Colon (tissue), 2 donors: Measurements from ENCODE around the gene MYO5B.

Source experiments
- FAIRE-seq: peaks from 2 replicates; lab custom pipeline; 2012; peaks lifted over from hg19 to GRCh38; lab: Jason Lieb, UNC
- donor health status: control.
- donor health status: control.

MYO5B gene

DNA sequence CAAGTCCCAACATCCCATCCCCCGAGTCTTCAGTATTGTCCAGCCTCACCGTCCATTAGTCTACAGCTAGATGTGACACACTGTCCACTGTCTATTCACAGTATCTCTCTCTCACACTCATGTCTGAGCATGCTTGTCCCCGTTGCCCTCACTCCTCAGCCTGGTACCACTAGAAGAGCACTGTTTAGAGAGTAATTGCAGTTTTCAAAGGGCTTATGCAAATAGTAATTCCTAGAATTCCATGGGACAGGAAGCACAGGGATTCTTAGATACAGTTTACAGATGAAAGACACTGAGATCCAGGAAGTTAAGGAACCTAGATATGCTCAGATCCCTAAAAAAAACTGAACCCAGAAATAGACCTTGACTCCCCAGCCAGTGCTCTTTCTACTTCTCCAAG lies 125.5 kb downstream of the MYO5B start:
- no peak for FAIRE-seq

DNA sequence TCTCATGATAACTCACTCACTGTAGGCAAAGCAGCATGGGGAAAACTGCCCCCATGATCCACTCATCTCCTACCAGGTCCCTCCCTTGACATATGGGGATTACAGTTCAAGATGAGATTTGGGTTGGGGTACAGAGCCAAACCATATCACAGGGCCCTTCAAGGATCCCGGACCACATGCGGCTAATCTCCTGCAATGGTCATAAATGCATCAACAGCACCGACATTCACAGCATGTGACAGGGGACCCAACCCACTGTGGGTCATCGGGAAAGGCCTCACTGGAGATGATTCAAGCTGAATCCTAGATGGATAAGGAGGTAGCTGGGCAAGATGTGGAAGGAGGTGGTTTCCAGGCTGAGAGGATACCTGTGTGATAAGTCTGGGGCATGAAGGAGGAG lies 129.4 kb downstream of the MYO5B start:
- FAIRE-seq, result no peak

DNA sequence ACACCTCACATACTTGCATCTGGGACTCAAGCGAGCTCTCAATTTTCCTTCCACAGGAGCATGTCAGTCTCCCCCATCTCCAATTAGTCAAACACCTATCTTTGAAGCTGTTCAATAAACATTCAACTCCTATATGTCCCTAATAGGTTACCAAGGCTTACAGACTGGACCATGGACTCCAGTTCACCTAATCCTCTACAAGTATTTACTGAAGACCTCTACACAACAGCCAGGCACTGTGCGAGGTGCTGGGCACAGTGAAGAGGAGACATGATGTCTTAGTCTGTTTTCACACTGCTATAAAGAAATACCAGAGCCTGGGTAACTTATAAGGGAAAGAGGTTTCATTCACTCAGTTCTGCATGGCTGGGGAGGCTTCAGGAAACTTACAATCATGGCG lies 129.9 kb downstream of the MYO5B start:
- no peak for FAIRE-seq

DNA sequence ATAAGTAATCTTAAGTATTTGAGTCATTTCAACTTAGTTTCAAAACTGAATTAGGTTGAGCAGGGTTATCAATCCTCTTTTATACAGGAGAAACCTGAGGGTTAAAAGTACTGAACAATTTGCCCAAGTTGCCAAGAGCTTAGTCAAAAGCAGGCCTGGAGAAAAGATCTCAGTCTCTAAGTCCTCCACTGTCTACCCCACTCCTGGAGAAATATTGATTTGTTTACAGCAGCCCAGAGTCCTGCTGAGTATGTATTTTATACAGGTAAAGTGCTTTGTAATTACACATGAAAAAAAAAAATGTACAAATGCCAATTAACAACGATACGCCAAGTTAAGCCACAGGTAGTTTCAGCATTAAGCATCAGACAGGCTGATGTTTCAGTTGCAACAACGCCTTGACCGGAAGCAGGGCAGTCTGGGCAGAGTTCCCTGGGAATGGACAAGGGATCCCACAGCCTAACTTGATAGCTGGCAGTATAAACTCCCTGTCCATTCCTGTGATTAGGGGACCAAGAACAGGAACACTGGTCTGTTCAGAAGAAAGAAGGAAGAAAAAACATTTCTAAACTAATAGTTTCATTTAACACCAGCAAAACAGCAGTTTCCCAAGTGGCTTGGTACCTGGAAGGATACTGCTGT lies 132.9 kb downstream of the MYO5B start:
- FAIRE-seq, result no peak

DNA sequence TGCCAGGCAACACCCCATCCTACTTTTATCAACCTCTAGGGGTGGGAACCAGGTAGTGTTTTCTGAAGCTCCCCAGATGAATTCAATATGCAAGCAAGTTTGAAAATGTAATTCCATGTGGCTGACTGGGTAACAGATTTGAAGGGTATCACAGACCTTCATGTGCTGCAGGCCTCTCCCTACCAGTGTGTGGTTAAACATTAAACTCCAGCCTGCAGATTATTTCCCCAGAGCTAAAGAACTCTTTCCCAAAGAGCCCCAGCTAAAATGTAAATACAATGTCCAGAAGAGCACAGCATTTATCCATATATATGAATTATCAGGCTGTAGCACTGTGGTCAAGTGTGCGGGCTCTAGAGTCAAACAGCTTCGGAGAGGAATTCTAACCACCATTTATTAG lies 134.1 kb downstream of the MYO5B start:
- no peak for FAIRE-seq

DNA sequence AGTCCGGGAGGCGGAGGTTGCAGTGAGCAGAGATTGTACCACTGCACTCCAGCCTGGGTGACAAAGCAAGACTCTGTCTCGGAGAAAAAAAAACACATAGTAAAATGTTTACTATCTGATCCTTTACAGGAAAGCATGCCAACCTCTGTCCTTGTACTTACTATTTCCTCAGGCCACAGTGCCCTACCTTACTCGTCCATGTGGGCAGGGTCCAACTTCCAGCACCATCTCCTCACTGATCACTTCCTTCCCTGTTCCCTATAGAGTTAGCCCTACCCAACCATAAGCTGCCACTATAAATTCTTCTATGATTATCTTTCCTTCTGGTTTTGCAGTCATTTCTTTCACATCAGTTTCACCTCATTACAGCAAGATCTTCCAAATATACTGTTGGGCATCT lies 136.2 kb downstream of the MYO5B start:
- FAIRE-seq, result no peak

DNA sequence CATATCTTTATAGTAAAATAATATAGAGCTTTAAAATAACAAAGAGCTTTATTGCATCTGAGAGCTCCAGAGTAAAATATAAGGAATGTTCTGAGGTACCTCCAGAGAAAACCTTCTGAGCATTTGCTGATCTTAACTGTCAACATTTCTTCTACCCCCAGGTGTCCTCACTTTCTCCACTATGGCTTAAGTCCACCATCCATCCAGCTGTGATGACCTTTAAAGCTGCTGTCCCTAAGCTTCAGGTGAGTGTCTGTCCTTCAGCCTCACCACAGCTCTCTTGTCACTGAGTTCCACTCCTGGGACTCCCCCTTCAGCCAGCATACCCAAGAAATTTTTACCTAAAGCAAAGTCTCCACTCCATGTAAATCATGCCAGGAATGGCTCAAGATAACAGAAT lies 137.9 kb downstream of the MYO5B start:
- no peak for FAIRE-seq

DNA sequence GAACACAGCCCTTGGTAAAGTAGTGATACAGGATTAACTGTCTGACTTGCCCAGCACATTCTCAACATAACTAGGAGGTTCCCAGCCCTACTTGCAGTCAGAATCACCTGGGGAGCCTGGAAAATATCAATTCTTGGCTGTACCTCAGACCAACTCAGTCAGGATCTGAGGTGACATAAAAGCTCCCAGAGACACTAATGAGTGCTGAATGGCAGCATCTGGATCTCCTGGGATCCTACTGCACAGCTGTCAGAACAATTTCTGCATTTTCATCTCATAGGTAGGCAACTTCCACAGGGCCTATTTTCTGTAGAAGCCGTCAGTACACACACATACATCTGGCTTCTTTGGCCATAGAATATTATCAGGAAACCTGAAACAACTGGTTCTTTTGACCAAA lies 138.8 kb downstream of the MYO5B start:
- FAIRE-seq, result no peak

DNA sequence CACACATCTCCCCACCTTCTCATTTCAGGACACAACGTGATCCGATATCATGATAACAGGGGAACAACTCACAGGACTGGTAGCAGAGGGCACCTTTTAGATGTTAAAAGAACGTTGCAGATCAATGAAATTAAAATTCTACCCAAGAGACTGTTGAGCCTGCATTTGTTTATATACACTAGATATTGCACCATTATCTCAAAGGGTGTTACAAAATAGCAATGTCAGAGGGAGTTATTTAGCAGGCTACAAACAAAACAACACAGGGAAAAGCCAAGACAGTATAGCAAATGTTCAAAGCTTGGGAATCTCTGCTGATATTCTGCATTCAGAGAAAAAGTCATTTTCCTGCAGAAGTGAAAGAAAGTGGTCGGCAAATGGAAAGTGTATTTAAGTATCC lies 139.5 kb downstream of the MYO5B start:
- no peak for FAIRE-seq

DNA sequence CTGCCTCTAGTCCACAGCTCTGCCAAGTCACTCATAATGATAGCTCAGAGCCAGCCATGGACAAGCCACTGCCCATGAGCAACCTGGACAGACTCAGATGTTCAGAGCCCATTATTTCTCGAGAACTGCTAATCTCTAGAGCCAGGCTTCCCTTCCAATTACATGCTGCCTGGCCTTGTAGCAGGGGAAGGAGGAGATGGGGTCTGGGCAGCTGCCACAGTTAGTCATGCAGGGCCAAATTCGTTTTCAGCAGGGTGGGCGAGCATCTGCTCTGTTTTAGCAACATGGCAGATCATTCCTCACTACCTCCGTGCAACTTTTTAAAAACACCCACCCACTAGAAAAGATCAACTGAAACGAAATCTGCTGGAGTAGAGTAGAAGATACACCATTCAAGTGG lies 141.8 kb downstream of the MYO5B start:
- FAIRE-seq, result no peak

DNA sequence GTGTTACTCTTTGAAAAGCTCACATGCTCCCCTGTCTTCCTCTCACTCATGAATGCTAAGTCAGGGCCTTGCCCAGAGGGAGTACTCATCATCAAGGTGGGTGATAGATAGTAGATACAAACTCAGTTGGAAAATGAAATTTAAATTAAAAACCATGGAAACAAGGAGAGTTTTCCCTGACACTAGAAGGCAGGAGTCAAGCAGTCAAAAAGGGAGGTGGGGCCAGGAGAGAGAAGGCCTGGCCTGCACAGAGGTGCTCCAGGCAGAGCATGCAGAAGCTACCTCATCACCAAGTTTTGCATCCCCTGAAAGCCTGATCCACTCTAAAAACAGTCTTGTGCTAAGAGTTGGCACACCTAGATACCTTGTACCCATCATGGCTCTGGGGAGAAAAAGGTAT lies 143.7 kb downstream of the MYO5B start:
- no peak for FAIRE-seq

DNA sequence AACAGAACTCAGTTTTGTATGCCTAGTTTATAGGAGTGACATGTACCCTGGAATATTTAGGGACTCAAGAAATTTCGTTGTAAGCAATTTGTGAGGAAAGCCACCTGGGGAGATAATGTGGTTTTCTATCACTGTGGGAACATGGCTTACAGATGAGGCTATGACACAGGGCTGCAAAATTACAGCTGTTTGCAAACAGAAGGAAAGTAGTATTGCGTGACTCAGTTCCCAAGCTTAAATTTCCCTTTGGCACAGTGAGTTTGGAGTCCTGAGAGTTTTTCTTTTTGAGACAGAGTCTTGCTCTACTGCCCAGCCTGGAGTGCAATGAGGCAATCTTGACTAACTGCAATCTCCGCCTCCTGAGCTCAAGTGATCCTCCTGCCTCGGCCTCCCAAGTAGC lies 149.8 kb downstream of the MYO5B start:
- no peak for FAIRE-seq

DNA sequence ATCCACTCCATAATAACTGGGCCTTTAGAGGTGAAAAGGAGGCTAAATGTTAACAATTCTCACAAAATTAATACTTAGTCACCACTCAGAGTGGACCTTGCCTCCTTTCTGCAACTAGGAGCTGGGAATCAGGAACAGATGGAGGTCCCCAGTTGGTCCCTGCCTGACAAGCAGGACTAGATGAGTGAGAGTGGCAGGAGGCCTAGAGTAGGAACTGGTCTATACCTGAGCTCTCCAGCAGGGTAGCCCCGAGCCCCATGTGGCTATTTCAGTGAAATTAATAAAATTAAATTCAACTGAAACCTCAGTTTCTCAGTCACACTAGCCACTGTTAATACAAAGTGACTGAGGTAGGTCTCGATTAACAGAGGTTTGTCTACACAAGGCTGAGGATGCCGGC lies 150.5 kb downstream of the MYO5B start:
- no peak for FAIRE-seq

DNA sequence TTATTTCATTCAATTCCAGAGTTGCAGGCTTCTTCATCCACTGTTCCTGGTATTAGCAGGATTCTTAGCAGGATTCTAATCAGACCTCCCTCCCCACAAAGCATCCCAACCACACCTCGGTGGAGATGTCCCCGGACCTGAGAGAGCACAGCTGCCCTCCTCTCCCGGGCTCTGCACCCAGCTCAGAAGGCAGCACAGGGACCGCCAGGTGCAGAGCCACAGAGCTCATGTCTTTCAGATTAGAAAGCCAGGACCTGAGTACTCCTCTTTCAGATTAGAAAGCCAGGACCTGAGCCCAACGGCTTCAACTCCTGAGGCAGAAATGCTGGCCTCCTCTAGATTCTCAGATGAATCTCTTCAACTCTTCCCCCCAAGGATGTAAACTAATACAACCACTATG lies 152.3 kb downstream of the MYO5B start:
- FAIRE-seq, result no peak

DNA sequence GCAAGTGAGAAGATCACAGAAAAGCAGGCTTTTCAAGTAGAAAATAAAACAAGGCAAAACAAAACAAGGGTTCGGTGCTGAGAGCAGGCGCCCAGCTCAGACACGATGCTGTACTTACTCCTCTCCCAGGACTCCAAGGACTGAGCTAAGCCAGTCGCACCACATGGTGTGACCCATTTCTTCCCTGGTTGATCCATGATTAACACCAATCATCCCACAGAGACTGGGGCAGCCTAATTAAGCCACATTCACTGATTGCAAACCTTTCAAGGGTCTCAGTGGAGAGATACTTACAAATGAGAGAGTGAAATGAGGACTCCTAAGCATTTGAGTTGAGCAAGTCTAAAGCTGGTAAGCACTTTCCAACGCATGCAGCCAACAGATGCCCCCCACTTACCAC lies 155.2 kb downstream of the MYO5B start:
- no peak for FAIRE-seq

DNA sequence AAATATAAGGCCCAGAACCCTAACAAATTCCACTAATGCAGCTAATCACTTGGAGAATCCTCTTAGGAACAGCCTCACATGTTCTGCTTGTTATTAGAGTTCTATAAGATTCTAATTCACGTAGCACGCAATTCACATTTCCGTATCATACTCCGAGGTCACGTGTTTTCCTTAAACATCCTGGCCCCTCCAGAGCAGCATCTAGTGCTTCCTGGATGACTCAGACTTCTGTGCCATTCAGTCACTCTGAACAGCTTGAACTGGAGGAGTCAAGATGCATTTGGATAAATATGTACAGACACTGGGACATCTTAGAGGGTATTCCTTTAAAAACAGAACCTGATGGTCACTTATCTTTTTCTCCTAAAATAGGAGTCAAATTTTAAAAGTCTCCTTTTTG lies 156.5 kb downstream of the MYO5B start:
- no peak for FAIRE-seq

DNA sequence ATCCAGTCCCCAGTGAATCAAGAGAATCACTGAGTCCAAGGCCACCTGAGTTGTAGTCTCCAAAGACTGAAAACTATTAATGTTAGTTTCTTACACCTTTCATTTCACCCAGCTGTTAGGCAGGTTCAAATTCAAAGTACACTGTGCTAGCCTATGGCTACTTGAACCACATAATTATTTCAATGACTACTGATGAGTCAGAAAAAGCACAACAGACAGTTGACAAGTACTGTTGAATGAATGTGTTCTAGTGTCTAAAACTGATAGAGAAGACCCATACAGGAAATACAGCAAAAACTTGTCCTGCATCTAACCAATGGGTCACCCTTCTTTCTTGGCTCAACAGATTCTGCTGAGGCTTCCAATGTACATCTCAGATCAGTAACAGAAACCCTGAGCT lies 160.9 kb downstream of the MYO5B start:
- FAIRE-seq, result no peak

DNA sequence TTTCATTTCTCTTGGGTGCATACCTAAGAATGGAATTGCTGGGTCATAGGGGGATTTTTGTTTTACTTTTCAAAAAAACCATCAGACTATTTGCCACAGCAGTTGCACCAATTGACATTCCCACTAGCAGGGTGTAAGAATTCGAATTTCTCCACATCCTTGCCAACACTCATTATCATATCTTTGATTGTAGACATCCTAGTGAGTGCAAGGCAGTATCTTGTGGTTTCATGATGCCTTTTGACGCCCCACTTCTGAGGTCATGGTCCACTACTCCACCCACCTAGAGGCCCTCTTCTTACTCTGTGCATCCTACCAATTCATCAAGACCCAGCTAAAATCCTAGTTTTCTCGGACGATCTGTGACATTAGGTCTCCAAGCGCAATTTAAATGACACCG lies 161.9 kb downstream of the MYO5B start:
- FAIRE-seq, result no peak

DNA sequence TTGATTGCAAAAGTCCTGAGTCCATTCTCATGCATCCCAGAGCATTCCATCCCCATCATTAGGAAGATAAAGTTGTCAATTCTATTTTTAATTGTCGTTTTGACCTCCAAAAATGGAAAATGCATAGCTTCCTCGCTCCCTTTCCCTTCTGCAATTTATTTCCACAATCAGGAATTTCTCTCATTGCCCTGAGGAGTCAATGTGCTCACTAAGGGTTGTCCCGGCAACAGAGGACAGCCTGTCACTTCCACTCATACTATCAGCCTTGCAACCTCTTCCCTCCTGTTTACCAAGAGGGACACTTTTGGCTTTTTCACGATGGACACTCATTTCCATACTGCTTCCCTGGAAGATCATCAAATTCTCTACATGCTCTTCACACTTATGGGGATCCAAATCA lies 164.8 kb downstream of the MYO5B start:
- no peak for FAIRE-seq

DNA sequence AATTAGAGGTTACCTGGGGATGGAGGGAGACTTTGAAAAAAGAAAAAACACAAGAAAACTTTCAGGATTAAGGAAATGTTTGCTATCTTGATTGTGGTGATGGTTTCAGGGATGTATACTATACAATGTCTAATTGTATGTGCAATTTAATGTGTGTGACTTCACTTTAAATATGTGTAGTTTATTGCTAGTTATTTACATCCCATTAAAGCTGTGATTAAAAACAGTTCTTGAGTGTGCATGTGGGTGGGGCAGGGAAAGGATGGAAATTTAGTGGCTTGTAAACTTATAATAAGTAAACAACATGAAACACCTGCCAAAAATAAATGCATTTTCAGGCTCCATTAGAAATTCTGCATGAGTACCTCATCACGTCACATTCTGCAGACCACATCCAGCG lies 167.0 kb downstream of the MYO5B start:
- no peak for FAIRE-seq

DNA sequence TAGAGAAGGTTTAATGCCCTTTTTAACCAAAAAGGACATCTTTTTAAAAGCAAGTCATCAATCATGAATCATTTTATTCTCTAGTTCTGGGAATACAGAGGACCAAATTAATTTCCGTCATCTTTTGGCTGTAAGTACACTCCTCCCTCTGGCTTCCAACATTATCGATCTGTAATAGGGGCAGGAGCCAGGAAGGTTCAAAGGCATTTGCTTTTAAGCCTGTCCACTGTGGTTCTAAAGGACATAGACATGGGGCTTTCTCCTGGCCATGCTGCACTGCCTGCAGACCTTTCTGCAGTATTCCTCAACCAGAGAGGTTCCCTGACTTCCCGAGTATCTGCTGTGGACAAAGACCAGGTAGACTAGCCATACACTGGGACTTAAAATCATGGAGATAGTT lies 170.5 kb downstream of the MYO5B start:
- FAIRE-seq, result no peak

DNA sequence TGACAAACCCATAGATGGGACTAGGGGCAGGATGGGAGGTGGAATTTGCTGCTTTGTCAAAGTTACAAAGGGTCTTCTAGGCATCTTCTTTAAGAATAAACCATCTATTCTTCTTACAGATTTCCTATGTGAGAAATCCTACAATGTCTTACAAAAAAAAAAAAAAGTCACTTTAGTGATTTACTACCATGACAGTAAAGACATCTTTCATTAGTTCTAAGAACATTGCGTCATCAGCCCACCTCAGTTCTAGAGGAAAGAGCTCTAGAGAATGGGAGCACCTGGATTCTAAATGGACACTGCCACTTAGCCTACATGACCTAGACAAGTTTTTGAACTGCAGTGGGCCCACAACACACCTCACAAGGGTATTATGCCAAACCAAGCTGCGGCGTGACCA lies 172.0 kb downstream of the MYO5B start:
- FAIRE-seq, result no peak

DNA sequence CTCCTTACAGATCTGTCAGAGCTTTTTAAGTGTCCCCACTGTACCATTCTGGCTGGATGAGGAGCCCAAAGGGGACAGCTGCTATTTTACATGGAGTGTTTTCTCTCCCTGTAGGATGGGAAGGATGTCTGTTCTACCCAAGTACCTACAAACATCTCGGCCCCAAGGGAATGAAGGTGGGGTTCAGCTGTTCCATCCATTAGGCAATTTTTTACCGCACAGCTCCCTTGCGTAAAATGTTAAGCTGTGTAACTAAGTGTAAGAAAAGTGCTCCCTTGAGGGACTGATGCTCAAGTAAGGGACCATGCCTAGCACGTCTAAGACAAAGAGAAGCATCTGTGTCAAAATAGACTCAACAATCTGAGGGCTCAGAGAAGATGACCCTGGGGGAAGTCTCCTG lies 180.3 kb downstream of the MYO5B start:
- FAIRE-seq, result no peak

DNA sequence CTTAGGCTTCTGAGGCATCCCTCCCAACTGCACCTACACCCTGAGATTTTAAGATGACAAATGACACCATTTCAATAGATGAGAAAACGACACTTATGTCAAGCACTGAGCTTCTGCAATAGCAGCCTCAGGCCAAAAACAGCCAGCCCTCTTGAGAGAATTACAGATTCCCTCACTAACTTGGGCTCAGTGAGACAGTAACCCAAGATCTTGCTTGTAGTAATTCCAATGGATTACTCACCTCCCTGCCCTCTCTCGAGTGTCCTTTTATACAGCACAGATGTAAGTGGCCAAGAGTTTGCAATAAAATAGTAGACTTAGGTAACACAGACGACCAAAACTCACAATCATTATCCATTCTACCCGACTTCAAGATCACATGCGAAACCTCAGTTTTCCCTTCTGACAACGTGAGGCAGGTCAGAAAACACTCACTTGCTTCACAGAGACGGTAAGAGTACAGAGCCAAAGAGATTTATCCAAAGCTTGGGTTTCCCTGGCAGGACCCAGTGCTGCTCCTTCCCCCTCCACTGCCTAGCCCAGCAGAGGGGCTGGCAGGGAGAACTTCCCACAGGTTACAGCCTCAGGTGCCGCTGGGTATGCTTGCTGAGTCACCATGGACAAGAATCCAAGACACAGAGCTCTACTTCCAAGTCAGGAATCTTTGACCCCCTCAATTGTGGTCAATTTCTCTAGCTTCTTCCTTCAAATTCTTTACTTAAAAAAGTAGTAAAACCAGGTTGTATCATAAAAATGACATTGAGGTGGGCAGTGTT lies 181.4 kb downstream of the MYO5B start:
- FAIRE-seq, result no peak
